ENCODE results near the gene PNLIPRP2. TPM values are rescaled to one million over a fixed set of nuclear protein-coding genes. Genes with fewer than 3 reads are reported as not detected.
A peak's percentile ranks its signal among the peaks of the same experiment; 100 is the strongest.

The PNLIPRP2 gene
- polyA plus RNA-seq, 1 of the 3 experiments (the other 2 are of a cell fraction) = not detected

GRCh38 chr10:116669080-116669479, 48.3 kb downstream of the PNLIPRP2 start:
- no peaks in the 10 kb centered on the region for H3K9me2 ChIP-seq
- CTCF ChIA-PET = interaction anchor here (0.6 to 1.7 kb wide), 4 partner anchors 8 to 505 kb away, joined by 3 to 7 read pairs (median 3); no protein-coding TSS in a partner anchor

DNA sequence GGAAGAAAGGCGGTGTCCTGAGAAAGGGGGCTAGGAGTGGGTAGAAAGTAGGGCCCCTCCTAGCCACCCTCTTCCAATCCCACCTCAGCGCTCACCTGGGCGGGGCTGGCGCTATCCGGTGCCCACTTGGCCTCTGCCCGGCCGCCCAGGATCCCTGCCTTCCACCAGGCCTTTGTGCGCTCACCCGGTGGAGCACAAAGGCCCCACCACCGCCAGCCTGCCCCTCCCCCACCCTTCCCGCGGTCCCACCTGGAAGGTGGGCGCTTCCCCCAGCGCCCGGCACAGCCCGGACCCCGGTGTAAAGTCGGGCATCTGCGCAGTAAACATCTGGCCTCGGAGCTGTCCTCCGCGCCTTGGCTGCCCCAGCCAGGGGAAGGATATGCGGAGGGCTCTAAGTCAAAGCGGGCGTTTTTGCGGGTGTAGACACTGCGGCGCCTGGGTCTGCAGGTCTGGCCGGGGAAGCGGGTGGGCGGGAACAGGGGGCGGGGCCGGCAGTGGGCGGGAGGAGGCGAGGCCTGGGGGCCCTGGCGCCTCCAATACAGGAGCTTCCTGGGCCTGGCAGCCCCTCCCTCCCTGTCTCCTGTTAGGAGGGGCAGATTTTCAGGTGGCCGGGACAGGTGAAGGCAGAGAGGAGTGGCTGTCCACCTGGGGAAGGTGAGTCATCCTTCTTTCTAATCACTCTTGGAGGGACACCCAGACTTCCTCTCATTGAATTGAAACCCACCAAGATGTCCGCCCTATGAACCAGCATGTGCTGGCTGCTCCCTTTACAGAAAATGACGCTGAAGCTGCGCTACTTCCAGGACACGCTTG, 49.3 kb downstream of the PNLIPRP2 start:
- no peaks in the 10 kb centered on the region for H3F3A ChIP-seq (replicated peaks; ENCODE audit: insufficient read depth)
- no peak overlapping the region for H3K4me3 ChIP-seq (ENCODE audit: low read depth in 2 of 2, low read length in 1 of 2)
- H3K9me2 ChIP-seq = no peaks in the 10 kb centered on the region
- POLR2A ChIA-PET = no interaction called here
- no peak overlapping the region for H3K27ac ChIP-seq (ENCODE audit: low read depth in 2 of 2, low read length in 1 of 2)
- no peak overlapping the region for H2AFZ ChIP-seq (ENCODE audit: low read depth)
- 94% methylated on average over 12 of the region's 41 CpGs for WGBS (ENCODE audit: low lambda C conversion rate)
- H3K36me3 ChIP-seq (replicated peaks in 1 of 2; ENCODE audit: control insufficient read depth in 1 of 2, insufficient read depth in 2 of 2, low read length in 1 of 2) = no peaks in the 10 kb centered on the region
- TF ChIP-seq, protein P1, sequence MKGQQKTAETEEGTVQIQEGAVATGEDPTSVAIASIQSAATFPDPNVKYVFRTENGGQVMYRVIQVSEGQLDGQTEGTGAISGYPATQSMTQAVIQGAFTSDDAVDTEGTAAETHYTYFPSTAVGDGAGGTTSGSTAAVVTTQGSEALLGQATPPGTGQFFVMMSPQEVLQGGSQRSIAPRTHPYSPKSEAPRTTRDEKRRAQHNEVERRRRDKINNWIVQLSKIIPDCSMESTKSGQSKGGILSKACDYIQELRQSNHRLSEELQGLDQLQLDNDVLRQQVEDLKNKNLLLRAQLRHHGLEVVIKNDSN (IDR thresholded peaks at IDR 0.05; ENCODE audit: borderline replicate concordance, low read depth) = no peak
- TF ChIP-seq TAF1 (IDR thresholded peaks at IDR 0.05; ENCODE audit: borderline replicate concordance, low read depth, low read length) (no peak), SIN3A (IDR thresholded peaks at IDR 0.05; ENCODE audit: borderline replicate concordance, low read depth, low read length) (no peak), ELF1 (IDR thresholded peaks at IDR 0.05) (no peak)
- no peaks in the 10 kb centered on the region for H3K27me3 ChIP-seq (ENCODE audit: insufficient read depth)
- H4K20me1 ChIP-seq (ENCODE audit: insufficient read depth) = no peaks in the 10 kb centered on the region
- CTCF ChIA-PET = interaction anchor here (1.1 kb wide), 1 partner anchor 16 kb away, joined by 3 read pairs; no protein-coding TSS in a partner anchor
- peak; percentile 77 for DNase-seq
- H3K4me2 ChIP-seq = no peak overlapping the region
- no peaks in the 10 kb centered on the region for H3K9me3 ChIP-seq
- no peak overlapping the region for H3K9ac ChIP-seq
- peaks cover 4 to 11% of the 10 kb centered on the region in 2 experiments; a peak in 2 of 4 replicates for H3K4me1 ChIP-seq (ENCODE audit: control insufficient read depth in 1 of 2, insufficient read depth in 2 of 2, low read depth in 1 of 2, low read length in 1 of 2)
- H3K79me2 ChIP-seq (ENCODE audit: insufficient read depth) = no peaks in the 10 kb centered on the region

More at GRCh38 chr10:116669080-116669479, 48.3 kb downstream of the PNLIPRP2 start:
- H3F3A ChIP-seq (replicated peaks; ENCODE audit: insufficient read depth) = no peaks in the 10 kb centered on the region
- H3K4me3 ChIP-seq (ENCODE audit: low read depth in 2 of 2, low read length in 1 of 2) = no peak overlapping the region
- POLR2A ChIA-PET = no interaction called here
- no peak for TF ChIP-seq ZBTB33 (IDR thresholded peaks at IDR 0.05; ENCODE audit: borderline replicate concordance, low read depth)
- no peak overlapping the region for H3K9ac ChIP-seq
- H3K27ac ChIP-seq (ENCODE audit: low read depth in 2 of 2, low read length in 1 of 2) = no peak overlapping the region
- H3K4me2 ChIP-seq = no peak overlapping the region
- H4K20me1 ChIP-seq (ENCODE audit: insufficient read depth) = no peaks in the 10 kb centered on the region
- H3K4me1 ChIP-seq (ENCODE audit: control insufficient read depth in 1 of 2, insufficient read depth in 2 of 2, low read depth in 1 of 2, low read length in 1 of 2) = peaks cover 4 to 11% of the 10 kb centered on the region in 2 experiments; a peak in 2 of 4 replicates
- no peak overlapping the region for H2AFZ ChIP-seq (ENCODE audit: low read depth)
- 80% methylated on average over 4 of the region's 5 CpGs for WGBS (ENCODE audit: low lambda C conversion rate)
- no peaks in the 10 kb centered on the region for H3K79me2 ChIP-seq (ENCODE audit: insufficient read depth)
- H3K27me3 ChIP-seq (ENCODE audit: insufficient read depth) = no peaks in the 10 kb centered on the region
- no peaks in the 10 kb centered on the region for H3K36me3 ChIP-seq (replicated peaks in 1 of 2; ENCODE audit: control insufficient read depth in 1 of 2, insufficient read depth in 2 of 2, low read length in 1 of 2)
- no peak for DNase-seq
- H3K9me3 ChIP-seq = no peaks in the 10 kb centered on the region

DNA sequence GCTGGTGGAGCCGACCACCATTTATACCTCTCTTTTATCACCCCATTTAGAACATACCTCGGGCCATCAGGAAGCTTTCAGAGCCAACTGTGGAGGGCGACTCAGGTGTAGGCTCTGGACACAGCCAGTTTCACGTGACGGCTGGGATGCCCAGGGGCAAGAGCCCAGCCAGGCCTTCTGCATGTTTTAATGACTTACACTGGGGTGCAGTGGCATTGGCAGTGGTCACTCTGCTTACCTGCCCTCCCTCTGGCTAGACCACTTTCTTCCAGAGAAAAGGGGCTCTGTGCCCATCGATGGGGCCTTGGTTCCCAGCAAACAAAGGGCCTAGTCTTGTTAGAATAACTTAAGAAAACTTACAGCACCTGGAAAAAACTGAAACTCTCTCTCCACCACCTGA, 50.0 kb downstream of the PNLIPRP2 start:
- Histone ChIP-seq H3K4me3 (ENCODE audit: low read depth in 2 of 2, low read length in 1 of 2) (no peak overlapping the region), H3K9ac (no peak overlapping the region), H3K79me2 (ENCODE audit: insufficient read depth) (no peaks in the 10 kb centered on the region), H4K20me1 (ENCODE audit: insufficient read depth) (no peaks in the 10 kb centered on the region), H3K9me2 (no peaks in the 10 kb centered on the region), H3F3A (replicated peaks; ENCODE audit: insufficient read depth) (no peaks in the 10 kb centered on the region), H3K36me3 (replicated peaks in 1 of 2; ENCODE audit: control insufficient read depth in 1 of 2, insufficient read depth in 2 of 2, low read length in 1 of 2) (no peaks in the 10 kb centered on the region), H3K27ac (ENCODE audit: low read depth in 2 of 2, low read length in 1 of 2) (no peak overlapping the region), H3K27me3 (ENCODE audit: insufficient read depth) (no peaks in the 10 kb centered on the region), H3K4me1 (ENCODE audit: control insufficient read depth in 1 of 2, insufficient read depth in 2 of 2, low read depth in 1 of 2, low read length in 1 of 2) (peaks cover 4 to 11% of the 10 kb centered on the region in 2 experiments; a peak in 2 of 4 replicates), H2AFZ (ENCODE audit: low read depth) (no peak overlapping the region), H3K9me3 (no peaks in the 10 kb centered on the region), H3K4me2 (peak overlapping the region; percentile 18; the same call in 1 of the 2 replicates)
- POLR2A ChIA-PET = no interaction called here
- WGBS (ENCODE audit: low lambda C conversion rate) = 83% methylated on average over 6 of the region's 6 CpGs
- no peak for DNase-seq
- CTCF ChIA-PET = interaction anchor here (3.0 kb wide), 1 partner anchor 117 kb away, joined by 18 read pairs; no protein-coding TSS in a partner anchor
- TF ChIP-seq POLR2AphosphoS5 (IDR thresholded peaks at IDR 0.05; ENCODE audit: low read depth, low read length) = no peak
- TF ChIP-seq NRF1 (IDR thresholded peaks at IDR 0.05; ENCODE audit: low read depth, low read length) = no peak
- TF ChIP-seq, protein P2, sequence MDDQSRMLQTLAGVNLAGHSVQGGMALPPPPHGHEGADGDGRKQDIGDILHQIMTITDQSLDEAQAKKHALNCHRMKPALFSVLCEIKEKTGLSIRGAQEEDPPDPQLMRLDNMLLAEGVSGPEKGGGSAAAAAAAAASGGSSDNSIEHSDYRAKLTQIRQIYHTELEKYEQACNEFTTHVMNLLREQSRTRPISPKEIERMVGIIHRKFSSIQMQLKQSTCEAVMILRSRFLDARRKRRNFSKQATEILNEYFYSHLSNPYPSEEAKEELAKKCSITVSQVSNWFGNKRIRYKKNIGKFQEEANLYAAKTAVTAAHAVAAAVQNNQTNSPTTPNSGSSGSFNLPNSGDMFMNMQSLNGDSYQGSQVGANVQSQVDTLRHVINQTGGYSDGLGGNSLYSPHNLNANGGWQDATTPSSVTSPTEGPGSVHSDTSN (IDR thresholded peaks at IDR 0.05) = no peak
- no peak for TF ChIP-seq TAF1 (IDR thresholded peaks at IDR 0.05; ENCODE audit: borderline replicate concordance, low read depth, low read length)
- no peak for TF ChIP-seq MXI1 (IDR thresholded peaks at IDR 0.05; ENCODE audit: low read depth, low read length)
- no peak for TF ChIP-seq RCOR1 (IDR thresholded peaks at IDR 0.05; ENCODE audit: low read length)
- TF ChIP-seq, protein P3, sequence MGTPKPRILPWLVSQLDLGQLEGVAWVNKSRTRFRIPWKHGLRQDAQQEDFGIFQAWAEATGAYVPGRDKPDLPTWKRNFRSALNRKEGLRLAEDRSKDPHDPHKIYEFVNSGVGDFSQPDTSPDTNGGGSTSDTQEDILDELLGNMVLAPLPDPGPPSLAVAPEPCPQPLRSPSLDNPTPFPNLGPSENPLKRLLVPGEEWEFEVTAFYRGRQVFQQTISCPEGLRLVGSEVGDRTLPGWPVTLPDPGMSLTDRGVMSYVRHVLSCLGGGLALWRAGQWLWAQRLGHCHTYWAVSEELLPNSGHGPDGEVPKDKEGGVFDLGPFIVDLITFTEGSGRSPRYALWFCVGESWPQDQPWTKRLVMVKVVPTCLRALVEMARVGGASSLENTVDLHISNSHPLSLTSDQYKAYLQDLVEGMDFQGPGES (IDR thresholded peaks at IDR 0.05; ENCODE audit: low read depth, low read length) = no peak
- TF ChIP-seq ZBTB33 (IDR thresholded peaks at IDR 0.05; ENCODE audit: borderline replicate concordance, low read depth) = no peak
- TF ChIP-seq RXRA (IDR thresholded peaks at IDR 0.05; ENCODE audit: borderline replicate concordance, low read depth) = no peak
